Endothelial cell (in vitro differentiated cells): ENCODE results near the gene LIPJ. TPM values are rescaled to one million over a fixed set of nuclear protein-coding genes. Genes with fewer than 3 reads are reported as not detected.

Source experiments
- DNase-seq: peaks from one replicate; pipeline ENCODE4 v3.0.0; 2021; ENCODE audit warnings: low spot score
- H3K27ac Mint-ChIP-seq: one replicate; pipeline ENCODE4 v1.8.0; 2021; ENCODE audit warnings: mixed read lengths, inconsistent platforms; ENCODE audit not compliant: unreplicated experiment
- H3K27me3 Mint-ChIP-seq: one replicate; pipeline ENCODE4 v1.8.0; 2021; ENCODE audit warnings: mild to moderate bottlenecking, moderate library complexity, mixed read lengths, inconsistent platforms; ENCODE audit not compliant: unreplicated experiment
- H3K36me3 Mint-ChIP-seq: one replicate; pipeline ENCODE4 v1.8.0; 2021; ENCODE audit warnings: mild to moderate bottlenecking, low read depth, mixed read lengths, inconsistent platforms; ENCODE audit not compliant: unreplicated experiment
- H3K4me1 Mint-ChIP-seq: one replicate; pipeline ENCODE4 v1.8.0; 2021; ENCODE audit warnings: mild to moderate bottlenecking, mixed read lengths, inconsistent platforms; ENCODE audit not compliant: unreplicated experiment
- H3K4me3 Mint-ChIP-seq: one replicate; pipeline ENCODE4 v1.8.0; 2021; ENCODE audit warnings: mild to moderate bottlenecking, mixed read lengths, inconsistent platforms; ENCODE audit not compliant: unreplicated experiment
- H3K9me3 Mint-ChIP-seq: one replicate; pipeline ENCODE4 v1.8.0; 2021; ENCODE audit warnings: mixed read lengths, inconsistent platforms; ENCODE audit not compliant: unreplicated experiment
- total RNA-seq: library from RNA; stranded (reverse); fragmentation: NEBNext Ultra II Directional; extraction: Animal tissue kit (Norgen Biotek cat#: 25700); gene quantifications from one replicate; pipeline ENCODE4 v1.2.1, GENCODE V29; 2021; ENCODE audit not compliant: unreplicated experiment
- TF ChIP-seq, protein P1 (sequence below): fragments of 200-600 bp; sonication (generic); IDR thresholded peaks from one replicate; pipeline ENCODE4 v1.5.0; 2021; ENCODE audit warnings: antibody characterized with exemption; ENCODE audit not compliant: unreplicated experiment

LIPJ gene
- total RNA-seq, 1 donor from 2014 or later: not detected

DNA sequence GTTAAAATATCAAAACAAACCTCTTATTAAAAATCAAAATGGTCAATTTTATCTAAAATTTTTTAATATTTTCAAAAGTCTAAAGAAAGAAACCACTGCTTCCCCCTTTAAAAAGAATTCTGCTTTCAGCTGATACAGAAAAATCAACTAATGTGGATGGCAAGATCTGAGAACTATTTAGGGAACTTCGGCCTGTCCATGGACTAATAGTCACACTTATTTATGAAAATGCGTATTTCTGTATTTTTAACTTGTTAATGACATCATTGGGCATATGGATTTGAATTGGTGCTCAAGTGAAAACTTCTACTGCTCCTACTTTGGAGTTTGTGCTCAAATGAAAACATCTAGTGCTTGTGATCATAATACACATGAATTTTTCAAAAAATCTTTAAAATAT, 35.3 kb upstream of the LIPJ start:
- H3K27ac Mint-ChIP-seq: no peak overlapping the region
- no peaks in the 10 kb centered on the region for H3K4me1 Mint-ChIP-seq
- no peak for DNase-seq
- no peaks in the 10 kb centered on the region for H3K27me3 Mint-ChIP-seq
- no peaks in the 10 kb centered on the region for H3K9me3 Mint-ChIP-seq
- TF ChIP-seq, protein P1, sequence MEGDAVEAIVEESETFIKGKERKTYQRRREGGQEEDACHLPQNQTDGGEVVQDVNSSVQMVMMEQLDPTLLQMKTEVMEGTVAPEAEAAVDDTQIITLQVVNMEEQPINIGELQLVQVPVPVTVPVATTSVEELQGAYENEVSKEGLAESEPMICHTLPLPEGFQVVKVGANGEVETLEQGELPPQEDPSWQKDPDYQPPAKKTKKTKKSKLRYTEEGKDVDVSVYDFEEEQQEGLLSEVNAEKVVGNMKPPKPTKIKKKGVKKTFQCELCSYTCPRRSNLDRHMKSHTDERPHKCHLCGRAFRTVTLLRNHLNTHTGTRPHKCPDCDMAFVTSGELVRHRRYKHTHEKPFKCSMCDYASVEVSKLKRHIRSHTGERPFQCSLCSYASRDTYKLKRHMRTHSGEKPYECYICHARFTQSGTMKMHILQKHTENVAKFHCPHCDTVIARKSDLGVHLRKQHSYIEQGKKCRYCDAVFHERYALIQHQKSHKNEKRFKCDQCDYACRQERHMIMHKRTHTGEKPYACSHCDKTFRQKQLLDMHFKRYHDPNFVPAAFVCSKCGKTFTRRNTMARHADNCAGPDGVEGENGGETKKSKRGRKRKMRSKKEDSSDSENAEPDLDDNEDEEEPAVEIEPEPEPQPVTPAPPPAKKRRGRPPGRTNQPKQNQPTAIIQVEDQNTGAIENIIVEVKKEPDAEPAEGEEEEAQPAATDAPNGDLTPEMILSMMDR: no peak
- no peak overlapping the region for H3K4me3 Mint-ChIP-seq
- H3K36me3 Mint-ChIP-seq: no peaks in the 10 kb centered on the region

DNA sequence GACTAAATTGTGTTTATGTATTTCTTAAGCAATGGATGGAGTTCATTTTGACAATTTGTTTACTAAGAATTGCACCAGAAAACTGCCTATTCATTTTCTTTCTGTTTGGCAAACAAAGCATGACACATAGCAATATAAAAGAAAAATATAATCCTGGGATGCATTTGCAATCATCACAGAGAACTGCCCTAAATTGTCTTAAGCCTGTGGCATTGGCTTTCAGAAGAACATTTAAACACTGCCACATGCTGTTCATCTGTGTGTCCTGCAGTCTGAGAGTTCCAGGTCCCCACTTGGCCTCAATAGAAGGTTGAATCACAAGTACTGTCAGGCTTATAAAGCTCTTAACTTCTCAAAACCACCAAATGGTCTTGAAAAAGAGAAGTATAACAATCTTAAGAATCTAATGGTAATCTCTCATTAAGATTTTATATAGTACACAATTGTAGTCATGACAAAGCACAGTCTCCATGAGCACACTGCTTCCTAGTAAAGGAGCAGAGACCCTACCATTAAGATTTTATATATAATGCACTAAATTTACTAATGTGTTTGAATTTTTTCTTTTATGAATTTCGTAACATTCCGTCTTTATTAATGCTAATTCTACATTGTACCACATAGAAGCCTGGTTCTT, 33.3 kb upstream of the LIPJ start:
- Mint-ChIP-seq H3K27me3 (no peaks in the 10 kb centered on the region), H3K4me3 (no peak overlapping the region), H3K9me3 (no peaks in the 10 kb centered on the region), H3K27ac (no peak overlapping the region), H3K36me3 (no peaks in the 10 kb centered on the region), H3K4me1 (no peaks in the 10 kb centered on the region)
- TF ChIP-seq, protein P1: peak; percentile 57
- DNase-seq: peak; percentile 28

DNA sequence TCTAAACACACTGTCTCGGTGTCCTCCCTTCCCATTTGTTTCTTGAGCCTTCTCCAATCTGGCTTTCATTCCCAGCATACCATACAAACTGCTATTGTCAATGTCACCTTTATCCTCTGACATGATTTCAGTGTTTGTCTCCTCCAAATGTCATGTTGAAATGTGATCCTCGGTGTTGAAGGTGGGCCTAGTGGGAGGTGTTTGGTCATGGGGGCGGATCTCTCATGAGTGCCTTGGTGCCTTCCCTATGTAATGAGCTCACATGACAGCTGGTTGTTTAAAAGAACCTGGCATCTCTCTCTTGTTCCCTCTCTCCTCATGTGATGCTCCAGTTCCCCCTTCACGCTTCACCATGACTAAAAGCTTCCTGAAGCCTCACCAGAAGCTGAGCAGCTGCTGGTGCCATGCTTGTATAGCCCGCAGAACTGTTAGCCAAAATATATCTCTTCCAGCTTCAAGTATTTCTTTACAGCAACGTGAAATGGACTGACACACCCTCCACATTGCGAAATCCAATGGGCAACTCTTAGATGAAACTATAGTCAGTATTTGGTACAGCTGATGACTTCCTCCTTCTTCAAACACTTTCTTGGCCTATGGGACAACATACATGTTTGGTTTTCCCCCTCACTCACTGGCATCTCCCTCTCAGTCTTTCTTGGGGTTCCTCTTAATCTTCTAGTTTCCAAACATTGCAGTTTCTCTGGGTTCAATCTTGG, 31.2 kb upstream of the LIPJ start:
- H3K27me3 Mint-ChIP-seq: no peaks in the 10 kb centered on the region
- no peak overlapping the region for H3K4me3 Mint-ChIP-seq
- no peak for DNase-seq
- no peaks in the 10 kb centered on the region for H3K4me1 Mint-ChIP-seq
- no peaks in the 10 kb centered on the region for H3K36me3 Mint-ChIP-seq
- no peak overlapping the region for H3K27ac Mint-ChIP-seq
- TF ChIP-seq, protein P1: no peak
- H3K9me3 Mint-ChIP-seq: no peaks in the 10 kb centered on the region

DNA sequence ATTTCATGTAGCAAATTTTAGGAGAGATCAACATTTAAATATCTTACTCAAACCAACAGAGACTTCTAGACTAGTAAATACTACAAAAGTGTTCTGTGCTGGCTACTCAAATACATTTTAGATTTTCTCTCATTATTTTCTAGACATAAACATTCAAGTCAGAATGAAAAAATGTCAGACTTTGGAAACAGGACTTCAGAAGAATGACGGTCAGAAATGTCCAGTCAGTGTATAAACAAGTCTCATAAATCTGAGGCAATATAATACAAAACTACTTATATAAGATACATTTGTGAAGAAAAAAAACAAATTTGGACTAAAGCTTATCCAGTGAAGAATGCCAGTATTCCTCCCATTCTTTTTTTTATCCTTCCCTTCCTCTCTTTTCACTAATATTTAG, 29.3 kb upstream of the LIPJ start:
- H3K4me1 Mint-ChIP-seq: no peaks in the 10 kb centered on the region
- no peaks in the 10 kb centered on the region for H3K36me3 Mint-ChIP-seq
- no peak overlapping the region for H3K4me3 Mint-ChIP-seq
- DNase-seq: no peak
- H3K9me3 Mint-ChIP-seq: no peaks in the 10 kb centered on the region
- no peak overlapping the region for H3K27ac Mint-ChIP-seq
- no peaks in the 10 kb centered on the region for H3K27me3 Mint-ChIP-seq
- TF ChIP-seq, protein P1: no peak

DNA sequence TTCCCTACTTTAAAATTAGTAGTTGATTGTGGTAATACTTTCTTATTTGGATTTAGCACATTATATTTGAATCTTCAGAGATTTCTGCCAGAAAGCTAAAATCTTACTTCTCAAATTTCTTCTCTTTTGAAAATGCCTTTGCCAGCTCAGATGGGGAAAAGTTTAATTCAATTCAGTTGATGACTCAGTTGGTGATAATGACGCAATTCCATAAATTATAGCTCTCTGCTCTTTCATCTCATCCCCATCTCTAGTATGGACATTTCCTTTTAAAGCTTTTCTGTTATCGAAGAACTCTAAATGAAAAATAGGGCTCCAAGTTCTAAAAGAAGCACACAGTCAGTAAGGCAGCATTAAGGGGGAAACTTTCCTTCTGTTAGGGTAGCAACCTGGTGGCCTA, 28.9 kb upstream of the LIPJ start:
- Mint-ChIP-seq H3K36me3 (no peaks in the 10 kb centered on the region), H3K4me3 (no peak overlapping the region), H3K27ac (no peak overlapping the region), H3K9me3 (no peaks in the 10 kb centered on the region), H3K27me3 (no peaks in the 10 kb centered on the region), H3K4me1 (no peaks in the 10 kb centered on the region)
- no peak for DNase-seq
- TF ChIP-seq, protein P1: no peak
